HepG2 (cell line): ENCODE data around the gene NXPE4.

Experiments used
- ARNT ChIP-seq: fragments of 450-650 bp; IDR thresholded peaks from 2 replicates; pipeline ENCODE4 v1.6.1; 2017
- BCL3 ChIP-seq: sonication (generic); formaldehyde crosslinking; IDR thresholded peaks from 2 replicates; pipeline ENCODE4 v1.5.1; 2020; ENCODE audit warnings: mild to moderate bottlenecking, missing genetic modification reagents, moderate library complexity
- BHLHE40 ChIP-seq: IDR thresholded peaks from 2 replicates; pipeline ENCODE4 v1.6.1; 2011; ENCODE audit warnings: low read length, improper control_type of control experiment
- EZH2 ChIP-seq: conservative IDR thresholded peaks from 2 replicates; pipeline ENCODE4 v1.6.1; 2012; ENCODE audit warnings: mild to moderate bottlenecking, low read depth, low read length, moderate library complexity
- FOXP4 ChIP-seq: sonication (generic); formaldehyde crosslinking; IDR thresholded peaks from 2 replicates; pipeline ENCODE4 v1.4.0; 2020; ENCODE audit warnings: missing genetic modification reagents
- GATAD2A ChIP-seq: IDR thresholded peaks from 2 replicates; pipeline ENCODE4 v1.6.1; 2016
- IRF1 ChIP-seq: sonication (generic); formaldehyde crosslinking; IDR thresholded peaks from 2 replicates; pipeline ENCODE4 v1.4.0; 2020; ENCODE audit warnings: low read depth, mild to moderate bottlenecking, missing genetic modification reagents
- JUNB ChIP-seq: sonication (generic); formaldehyde crosslinking; IDR thresholded peaks from 2 replicates; pipeline ENCODE4 v1.8.0; 2022; ENCODE audit warnings: missing genetic modification reagents, mild to moderate bottlenecking, borderline replicate concordance
- POLR2A ChIP-seq, 2 experiments: IDR thresholded peaks; 2 replicates each; pipeline ENCODE4 v1.6.1; 2011; ENCODE audit warnings: low read depth in 2 of 2, low read length in 2 of 2, mild to moderate bottlenecking in 1 of 2, moderate library complexity in 1 of 2; ENCODE audit not compliant: insufficient read depth in 1 of 2
- SNAPC2 ChIP-seq: sonication (generic); formaldehyde crosslinking; IDR thresholded peaks from 2 replicates; pipeline ENCODE4 v1.8.1; 2022; ENCODE audit warnings: mild to moderate bottlenecking, missing genetic modification reagents
- XRCC5 ChIP-seq: fragments of 200-400 bp; formaldehyde crosslinking; optimal IDR thresholded peaks from 2 replicates; pipeline ENCODE3; 2017; ENCODE audit warnings: mild to moderate bottlenecking, low read length
- ZBTB7A ChIP-seq: sonication (generic); formaldehyde crosslinking; IDR thresholded peaks from 2 replicates; pipeline ENCODE4 v1.8.0; 2022; ENCODE audit warnings: mild to moderate bottlenecking, missing genetic modification reagents
- ZBTB8A ChIP-seq: sonication (generic); formaldehyde crosslinking; IDR thresholded peaks from 2 replicates; pipeline ENCODE4 v1.4.0; 2020; ENCODE audit warnings: mild to moderate bottlenecking, low read depth, missing genetic modification reagents, borderline replicate concordance
- TF ChIP-seq, protein P1 (sequence below): sonication (generic); formaldehyde crosslinking; IDR thresholded peaks from 2 replicates; pipeline ENCODE4 v1.5.0; 2020; ENCODE audit warnings: mild to moderate bottlenecking, missing genetic modification reagents, moderate library complexity

DNA sequence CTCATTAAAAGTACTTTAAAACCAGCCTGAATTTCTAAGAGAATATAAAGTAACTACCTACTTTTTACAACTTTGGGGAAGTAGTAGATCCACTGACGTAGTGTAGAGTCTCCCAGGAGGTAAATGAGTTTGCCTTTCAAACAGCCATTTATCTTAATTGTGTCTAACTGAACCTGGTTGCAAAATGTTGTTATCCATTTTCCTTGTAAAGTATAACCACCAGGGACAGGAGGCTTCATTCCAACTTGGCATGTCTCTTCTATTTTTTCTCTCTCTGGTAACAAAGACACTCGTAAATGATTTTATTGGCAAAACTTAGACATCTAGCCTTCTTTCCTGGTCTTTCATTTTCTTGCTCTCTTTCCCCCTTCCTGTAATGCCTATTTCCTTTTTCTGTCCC lies 72.8 kb downstream of the NXPE4 start:
- TF ChIP-seq XRCC5 (no peak), SNAPC2 (CRISPR knock-in tag) (no peak), GATAD2A (no peak), ZBTB7A (CRISPR knock-in tag) (no peak), ARNT (no peak), FOXP4 (CRISPR knock-in tag) (no peak), EZH2 (no peak), BCL3 (no peak), POLR2A (IDR thresholded peaks at IDR 0.05; ENCODE audit: insufficient read depth in 1 of 2, low read depth in 2 of 2, low read length in 2 of 2) (no peak), BHLHE40 (no peak), JUNB (CRISPR knock-in tag) (no peak), IRF1 (CRISPR knock-in tag) (no peak), ZBTB8A (CRISPR knock-in tag) (no peak)
- TF ChIP-seq, protein P1, sequence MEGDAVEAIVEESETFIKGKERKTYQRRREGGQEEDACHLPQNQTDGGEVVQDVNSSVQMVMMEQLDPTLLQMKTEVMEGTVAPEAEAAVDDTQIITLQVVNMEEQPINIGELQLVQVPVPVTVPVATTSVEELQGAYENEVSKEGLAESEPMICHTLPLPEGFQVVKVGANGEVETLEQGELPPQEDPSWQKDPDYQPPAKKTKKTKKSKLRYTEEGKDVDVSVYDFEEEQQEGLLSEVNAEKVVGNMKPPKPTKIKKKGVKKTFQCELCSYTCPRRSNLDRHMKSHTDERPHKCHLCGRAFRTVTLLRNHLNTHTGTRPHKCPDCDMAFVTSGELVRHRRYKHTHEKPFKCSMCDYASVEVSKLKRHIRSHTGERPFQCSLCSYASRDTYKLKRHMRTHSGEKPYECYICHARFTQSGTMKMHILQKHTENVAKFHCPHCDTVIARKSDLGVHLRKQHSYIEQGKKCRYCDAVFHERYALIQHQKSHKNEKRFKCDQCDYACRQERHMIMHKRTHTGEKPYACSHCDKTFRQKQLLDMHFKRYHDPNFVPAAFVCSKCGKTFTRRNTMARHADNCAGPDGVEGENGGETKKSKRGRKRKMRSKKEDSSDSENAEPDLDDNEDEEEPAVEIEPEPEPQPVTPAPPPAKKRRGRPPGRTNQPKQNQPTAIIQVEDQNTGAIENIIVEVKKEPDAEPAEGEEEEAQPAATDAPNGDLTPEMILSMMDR (CRISPR knock-in tag): no peak
